GM12801 (cell line): ENCODE results near the gene P2RX7.

Experiments
- CTCF ChIP-seq: IDR thresholded peaks from one replicate; pipeline ENCODE4 v1.5.1; 2011; ENCODE audit warnings: control low read depth; ENCODE audit not compliant: insufficient read length; ENCODE audit errors: extremely low read depth

The P2RX7 gene

GRCh38 chr12:121170611-121171260 lies 38.1 kb downstream of the P2RX7 start:
- no peak for TF ChIP-seq CTCF

GRCh38 chr12:121172145-121172544 lies 39.5 kb downstream of the P2RX7 start:
- TF ChIP-seq CTCF: no peak

GRCh38 chr12:121175383-121176119 lies 42.9 kb downstream of the P2RX7 start:
- TF ChIP-seq CTCF: no peak

GRCh38 chr12:121176826-121177529 lies 44.3 kb downstream of the P2RX7 start:
- TF ChIP-seq CTCF: no peak

GRCh38 chr12:121181181-121181580 lies 48.5 kb downstream of the P2RX7 start:
- no peak for TF ChIP-seq CTCF

GRCh38 chr12:121182222-121182893 lies 49.7 kb downstream of the P2RX7 start:
- no peak for TF ChIP-seq CTCF

GRCh38 chr12:121184425-121184824 lies 51.7 kb downstream of the P2RX7 start:
- TF ChIP-seq CTCF: no peak
